Activated CD4-positive, alpha-beta T cell treated with anti-CD3 and anti-CD28 coated beads, Interleukin-2, amount 50 U/mL, for 1 hour (primary cell): ENCODE data around the gene AGO1.
"Not testable (repeated sequence)": the region's sequence is repeated elsewhere in the genome, so short reads cannot be mapped to it uniquely, and the experiment has no call there.

ENCODE experiments used
- DNase-seq: peaks from one replicate; pipeline ENCODE4 v3.0.0-alpha.2; 2020

The AGO1 gene

GRCh38 chr1:35925741-35926140, 42.7 kb downstream of the AGO1 start:
- no peak for DNase-seq

- DNase-seq, result no peak
These were observed 44.5 kb downstream of the AGO1 start for GRCh38 chr1:35927472-35927871.

- DNase-seq, result peak; percentile 44
These were observed 47.0 kb downstream of the AGO1 start for GRCh38 chr1:35929730-35930592.

- DNase-seq, result peak; percentile 84
These were observed 47.8 kb downstream of the AGO1 start, which contains the start of gene AGO3 for GRCh38 chr1:35930593-35931445. Gene AGO3 (plus strand): TSS chr1:35931105. CDS start chr1:35931427, 322 bp downstream.

- DNase-seq, result no peak
These were observed 48.6 kb downstream of the AGO1 start for GRCh38 chr1:35931446-35932157.

- DNase-seq, result no peak
These were observed 49.2 kb downstream of the AGO1 start for GRCh38 chr1:35932158-35932636.

GRCh38 chr1:35932941-35933340, 49.9 kb downstream of the AGO1 start:
- no peak for DNase-seq

- DNase-seq, result no peak
These were observed 52.7 kb downstream of the AGO1 start for GRCh38 chr1:35935442-35936388.

- no peak for DNase-seq
These were observed 53.8 kb downstream of the AGO1 start for GRCh38 chr1:35936838-35937237.

- DNase-seq, result no peak
These were observed 56.5 kb downstream of the AGO1 start for GRCh38 chr1:35939484-35939883.

- DNase-seq, result no peak
These were observed 62.3 kb downstream of the AGO1 start for GRCh38 chr1:35945327-35945726.

- no peak for DNase-seq
These were observed 64.5 kb downstream of the AGO1 start for GRCh38 chr1:35947547-35947946.

- DNase-seq, result no peak
These were observed 75.5 kb downstream of the AGO1 start for GRCh38 chr1:35958558-35958957.

- DNase-seq, result no peak
These were observed 76.3 kb downstream of the AGO1 start for GRCh38 chr1:35959304-35959703.

- no peak for DNase-seq
These were observed 79.9 kb downstream of the AGO1 start for GRCh38 chr1:35962952-35963351.

- not testable (repeated sequence) for DNase-seq
These were observed 81.3 kb downstream of the AGO1 start for GRCh38 chr1:35964277-35964676.

GRCh38 chr1:35968396-35968795, 85.4 kb downstream of the AGO1 start:
- DNase-seq, result no peak

- no peak for DNase-seq
These were observed 88.6 kb downstream of the AGO1 start for GRCh38 chr1:35971601-35972000.

GRCh38 chr1:35972631-35973030, 89.6 kb downstream of the AGO1 start:
- not testable (repeated sequence) for DNase-seq

GRCh38 chr1:35980090-35980489, 97.1 kb downstream of the AGO1 start:
- DNase-seq, result no peak
